Measurements from ENCODE around the gene RHOF.

The RHOF gene

DNA sequence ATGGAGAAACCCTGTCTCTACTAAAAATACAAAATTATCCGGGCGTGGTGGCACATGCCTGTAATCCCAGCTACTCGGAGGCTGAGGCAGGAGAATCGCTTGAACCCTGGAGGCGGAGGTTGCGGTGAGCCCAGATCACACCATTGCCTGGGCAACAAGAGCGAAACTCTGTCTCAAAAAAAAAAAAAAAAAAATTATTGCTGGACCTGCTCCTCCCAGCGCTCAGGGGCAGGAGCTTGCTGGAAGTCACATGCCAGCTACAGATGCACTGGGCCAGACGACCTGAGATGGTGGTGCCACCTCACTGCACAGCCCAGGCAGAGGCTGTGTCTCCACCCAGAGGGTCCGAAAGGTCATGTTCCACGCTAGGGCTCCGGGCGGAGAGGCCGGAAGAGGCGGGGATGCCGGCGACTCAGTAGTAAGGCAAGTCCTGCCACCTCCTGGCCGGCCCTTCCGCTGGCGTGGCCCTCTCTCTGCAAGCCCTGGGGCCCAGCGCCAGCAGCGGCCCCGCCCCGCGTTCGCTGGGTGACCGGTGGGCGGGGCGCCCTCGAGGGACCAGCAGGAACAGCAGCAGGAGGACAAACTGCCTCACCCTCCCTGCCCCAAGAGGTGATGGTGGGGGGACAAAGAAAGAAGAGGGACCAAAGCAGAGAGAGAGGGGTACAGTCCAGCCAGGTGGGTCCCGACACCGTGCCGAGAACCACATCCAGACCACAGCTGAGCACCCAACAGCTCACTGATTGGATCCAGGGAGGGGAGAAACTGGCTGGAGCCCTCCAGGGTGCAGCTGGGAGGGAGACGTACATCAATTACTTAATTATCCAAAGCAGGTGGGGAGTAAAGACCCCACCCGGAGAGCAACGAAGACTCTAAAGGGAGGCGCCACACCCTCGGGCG is 3.6 kb upstream of the RHOF start:
- in situ Hi-C loops (cut with HindIII; ENCODE audit: low sequenced_read_pairs), result no loop called here
- TF ChIP-seq, protein P1, sequence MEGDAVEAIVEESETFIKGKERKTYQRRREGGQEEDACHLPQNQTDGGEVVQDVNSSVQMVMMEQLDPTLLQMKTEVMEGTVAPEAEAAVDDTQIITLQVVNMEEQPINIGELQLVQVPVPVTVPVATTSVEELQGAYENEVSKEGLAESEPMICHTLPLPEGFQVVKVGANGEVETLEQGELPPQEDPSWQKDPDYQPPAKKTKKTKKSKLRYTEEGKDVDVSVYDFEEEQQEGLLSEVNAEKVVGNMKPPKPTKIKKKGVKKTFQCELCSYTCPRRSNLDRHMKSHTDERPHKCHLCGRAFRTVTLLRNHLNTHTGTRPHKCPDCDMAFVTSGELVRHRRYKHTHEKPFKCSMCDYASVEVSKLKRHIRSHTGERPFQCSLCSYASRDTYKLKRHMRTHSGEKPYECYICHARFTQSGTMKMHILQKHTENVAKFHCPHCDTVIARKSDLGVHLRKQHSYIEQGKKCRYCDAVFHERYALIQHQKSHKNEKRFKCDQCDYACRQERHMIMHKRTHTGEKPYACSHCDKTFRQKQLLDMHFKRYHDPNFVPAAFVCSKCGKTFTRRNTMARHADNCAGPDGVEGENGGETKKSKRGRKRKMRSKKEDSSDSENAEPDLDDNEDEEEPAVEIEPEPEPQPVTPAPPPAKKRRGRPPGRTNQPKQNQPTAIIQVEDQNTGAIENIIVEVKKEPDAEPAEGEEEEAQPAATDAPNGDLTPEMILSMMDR (IDR thresholded peaks at IDR 0.05; ENCODE audit: low read depth, low read length, missing control alignments), result peak; percentile 23
- peak overlapping the region; percentile 46 for H3K4me3 ChIP-seq (ENCODE audit: low read depth, low read length)
- no peak for DNase-seq (ENCODE audit: low read depth)

DNA sequence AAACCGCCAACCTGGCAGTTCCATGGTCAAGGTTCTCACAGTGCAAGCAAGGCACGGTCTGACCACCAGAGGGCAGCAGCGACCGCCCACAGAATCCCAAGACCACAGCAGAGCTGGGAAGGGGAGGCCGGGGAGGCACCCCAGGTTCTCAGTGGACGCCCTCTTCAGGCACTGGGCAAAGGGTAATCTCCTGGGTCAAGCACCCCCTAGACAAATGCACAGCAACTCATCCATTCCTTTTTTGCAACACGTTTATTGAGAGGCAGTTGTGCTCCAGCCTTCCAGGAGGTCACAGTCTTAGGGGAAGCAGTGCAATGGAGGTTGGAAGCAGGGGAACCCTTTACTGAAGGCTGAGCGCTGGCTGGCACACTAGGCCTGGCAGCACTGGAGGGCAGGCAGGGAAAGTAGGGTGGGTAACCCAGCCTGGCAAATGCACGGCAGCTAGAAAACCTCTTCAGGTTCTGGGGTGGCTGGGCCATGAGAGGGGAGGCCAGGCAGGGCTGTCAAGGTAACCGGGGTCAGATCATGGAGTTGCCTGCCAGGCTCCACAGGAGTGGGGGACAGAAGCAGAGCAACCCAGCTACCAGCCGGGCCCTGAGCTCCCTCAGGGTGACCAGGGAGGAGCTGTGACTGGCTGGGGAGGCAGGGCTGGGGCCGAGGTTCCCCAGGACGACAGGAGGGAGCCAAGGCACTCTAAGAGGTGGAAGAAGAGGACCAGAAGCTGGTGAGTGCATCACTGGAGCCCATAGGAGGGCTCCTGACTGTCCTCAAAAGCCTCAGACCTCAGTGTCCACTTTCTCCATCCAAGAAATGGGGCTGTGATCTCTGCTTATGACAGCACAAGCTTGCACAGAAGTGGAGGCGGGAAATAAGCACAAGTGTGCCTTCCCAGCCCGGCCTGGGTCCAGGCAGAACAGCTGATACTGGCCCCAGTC is 1.8 kb upstream of the RHOF start:
- peak; percentile 76 for DNase-seq (ENCODE audit: low read depth)
- TF ChIP-seq, protein P1 (IDR thresholded peaks at IDR 0.05; ENCODE audit: low read depth, low read length, missing control alignments), result peak; percentile 94
- in situ Hi-C loops (cut with HindIII; ENCODE audit: low sequenced_read_pairs), result no loop called here
- no peak overlapping the region for H3K4me3 ChIP-seq (ENCODE audit: low read depth, low read length)

DNA sequence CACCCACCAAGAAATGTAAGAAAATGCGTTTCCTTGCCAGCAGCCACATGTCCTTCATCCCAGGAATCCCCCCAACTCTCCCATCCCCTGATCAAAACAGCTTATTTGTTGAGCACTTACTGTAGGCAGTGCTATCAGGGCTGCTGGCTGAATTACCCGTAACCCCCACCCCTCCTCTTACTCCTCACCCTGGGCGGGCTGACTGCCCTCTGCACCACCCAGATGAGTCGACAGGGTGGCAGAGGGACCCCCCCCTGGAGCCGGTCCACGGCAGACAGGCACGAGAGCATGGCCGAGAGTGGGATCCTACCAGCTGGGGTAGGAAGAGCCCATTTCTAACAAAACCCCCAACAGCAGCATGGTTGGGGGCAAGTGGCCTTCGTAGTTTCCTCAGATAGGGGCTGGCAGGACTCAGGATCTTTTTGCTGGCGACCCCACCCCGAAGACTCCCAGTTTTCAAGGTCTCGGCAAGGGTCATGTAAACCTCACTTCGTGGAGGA is 1.1 kb upstream of the RHOF start:
- peak overlapping the region; percentile 41 for H3K4me3 ChIP-seq (ENCODE audit: low read depth, low read length)
- TF ChIP-seq, protein P1 (IDR thresholded peaks at IDR 0.05; ENCODE audit: low read depth, low read length, missing control alignments), result no peak
- no peak for DNase-seq (ENCODE audit: low read depth)

DNA sequence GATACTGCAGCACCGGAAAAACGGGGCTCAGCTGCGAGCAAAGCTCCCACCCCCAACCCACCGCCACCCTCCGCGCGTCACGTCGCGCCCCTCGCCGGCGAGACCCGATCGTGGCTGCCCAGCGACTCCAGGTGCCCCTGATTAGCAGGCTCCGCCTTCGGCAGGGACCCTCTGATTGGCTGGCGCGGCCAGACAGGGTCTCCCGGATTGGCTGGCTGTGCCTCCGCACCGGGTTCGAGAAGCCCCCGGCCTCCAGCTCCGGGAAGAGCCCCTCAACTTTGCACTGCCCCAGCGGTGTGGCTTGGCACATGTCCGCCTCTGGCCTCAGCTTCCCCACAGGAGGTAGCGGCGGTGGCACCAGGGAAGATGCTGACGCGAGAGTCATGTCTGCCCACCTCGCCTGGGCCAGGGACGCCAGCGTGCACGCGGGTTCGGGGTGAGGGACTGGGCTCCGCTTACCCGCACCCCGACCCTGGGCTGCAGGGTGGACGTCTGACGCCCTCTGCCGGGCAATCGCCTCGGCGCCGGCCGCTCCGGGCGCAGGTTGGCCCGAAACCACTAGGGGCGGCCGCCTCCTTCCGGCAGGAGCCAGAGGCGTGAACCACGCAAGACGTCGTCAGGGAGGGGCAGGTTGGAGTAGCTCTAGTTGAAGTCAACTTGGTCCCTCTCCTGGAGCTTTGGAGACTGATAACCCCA is 498 bp upstream of the RHOF start:
- TF ChIP-seq, protein P1 (IDR thresholded peaks at IDR 0.05; ENCODE audit: low read depth, low read length, missing control alignments), result peak; percentile 100
- in situ Hi-C loops (cut with HindIII; ENCODE audit: low sequenced_read_pairs), result no loop called here
- peak overlapping the region; percentile 41 for H3K4me3 ChIP-seq (ENCODE audit: low read depth, low read length)
- no peak for DNase-seq (ENCODE audit: low read depth)

More for the DNA sequence above, 1.1 kb upstream of the RHOF start:
- in situ Hi-C loops (cut with HindIII; ENCODE audit: low sequenced_read_pairs), result no loop called here

DNA sequence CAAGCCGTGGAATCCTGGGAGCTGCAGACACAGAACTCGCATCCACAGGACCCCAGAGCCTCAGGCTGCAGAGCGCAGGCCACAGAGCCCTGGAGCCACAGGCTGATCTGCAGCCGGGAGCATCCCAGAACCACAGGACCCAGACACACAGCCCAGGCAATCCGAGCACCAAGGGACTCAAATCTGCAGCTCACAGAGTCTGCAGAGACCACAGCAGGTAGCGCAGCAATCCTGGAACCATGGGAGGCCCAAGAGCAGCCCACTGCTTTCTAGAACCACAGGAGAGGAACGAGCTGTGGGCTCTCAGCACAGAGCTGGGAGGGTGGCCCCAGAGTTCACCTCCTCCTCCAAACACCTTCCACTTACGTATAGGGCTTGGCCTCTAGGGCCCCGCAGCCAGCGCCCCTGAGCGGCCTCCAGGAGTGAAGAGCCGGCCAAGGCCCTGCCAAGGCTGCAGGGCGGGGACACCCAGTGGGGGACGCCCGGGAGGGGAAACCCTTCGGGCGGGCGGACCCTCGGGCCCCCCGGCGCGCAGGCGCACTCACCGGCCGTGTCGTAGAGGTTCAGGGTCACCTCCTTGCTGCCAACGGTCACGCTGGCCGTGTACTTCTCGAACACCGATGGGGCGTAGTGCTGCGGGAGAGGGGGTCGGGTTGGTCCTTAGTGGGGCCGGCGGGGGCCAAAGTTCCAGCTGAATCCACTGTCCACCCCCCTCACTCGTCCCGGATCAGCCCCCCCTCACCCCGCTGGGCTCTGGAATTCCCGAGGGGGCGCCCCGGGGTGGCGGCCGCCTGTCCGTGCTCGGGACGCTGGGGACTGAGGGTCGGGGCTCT is 665 bp downstream of the RHOF start:
- TF ChIP-seq, protein P1 (IDR thresholded peaks at IDR 0.05; ENCODE audit: low read depth, low read length, missing control alignments), result no peak
- H3K4me3 ChIP-seq (ENCODE audit: low read depth, low read length), result peak overlapping the region; percentile 41
- in situ Hi-C loops (cut with HindIII; ENCODE audit: low sequenced_read_pairs), result no loop called here
- DNase-seq (ENCODE audit: low read depth), result no peak
